GM19463 (cell line): ENCODE measurements around the gene EHD1.
"Not testable (repeated sequence)": the region's sequence is repeated elsewhere in the genome, so short reads cannot be mapped to it uniquely, and the experiment has no call there.

Experiments used
- ATAC-seq: cut with Tn5 transposase; IDR thresholded peaks from one replicate; pipeline ENCODE4 v1.9.1; 2021; ENCODE audit warnings: mild to moderate bottlenecking, moderate library complexity; ENCODE audit not compliant: unreplicated experiment

Gene EHD1

DNA sequence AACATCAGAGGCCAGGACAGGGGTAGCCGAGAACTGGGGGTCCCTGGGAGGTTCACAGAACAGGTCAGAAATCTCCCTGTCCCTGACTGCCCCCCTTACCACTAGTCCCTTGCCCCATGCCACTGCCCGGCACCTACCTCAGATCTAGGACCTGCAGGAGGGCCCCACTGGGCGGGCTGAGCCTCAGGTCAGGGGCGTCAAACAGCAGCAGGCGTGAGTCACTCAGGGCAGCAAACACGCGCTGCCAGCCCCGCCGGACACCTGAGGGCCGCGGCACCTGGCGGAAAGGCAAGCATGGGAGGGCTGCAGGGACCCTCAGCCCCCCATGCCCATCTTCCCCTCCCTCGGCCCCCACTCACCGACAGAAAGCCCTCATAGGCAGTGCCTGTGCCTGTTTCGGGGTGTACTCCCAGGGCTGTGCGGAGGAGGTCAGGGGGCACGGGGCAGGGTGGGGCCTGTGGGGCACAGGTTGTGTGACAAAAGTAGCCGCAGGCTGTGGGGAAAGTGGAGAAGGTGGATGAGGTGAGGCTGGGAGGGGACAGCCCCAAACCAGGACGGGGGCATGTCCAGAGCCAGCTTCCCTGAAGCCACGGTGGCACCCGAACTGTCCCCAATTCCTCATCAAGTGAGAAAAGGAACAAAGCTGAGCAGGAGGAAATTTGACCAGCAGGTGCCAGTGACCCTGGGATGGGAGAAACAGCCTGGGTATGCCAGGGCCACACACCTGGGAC, 45.8 kb downstream of the EHD1 start:
- ATAC-seq = no peak

- no peak for ATAC-seq
Observed at GRCh38 chr11:64831411-64831891, 47.0 kb downstream of the EHD1 start.

- ATAC-seq = no peak
Observed at GRCh38 chr11:64829536-64830251, 48.7 kb downstream of the EHD1 start.

DNA sequence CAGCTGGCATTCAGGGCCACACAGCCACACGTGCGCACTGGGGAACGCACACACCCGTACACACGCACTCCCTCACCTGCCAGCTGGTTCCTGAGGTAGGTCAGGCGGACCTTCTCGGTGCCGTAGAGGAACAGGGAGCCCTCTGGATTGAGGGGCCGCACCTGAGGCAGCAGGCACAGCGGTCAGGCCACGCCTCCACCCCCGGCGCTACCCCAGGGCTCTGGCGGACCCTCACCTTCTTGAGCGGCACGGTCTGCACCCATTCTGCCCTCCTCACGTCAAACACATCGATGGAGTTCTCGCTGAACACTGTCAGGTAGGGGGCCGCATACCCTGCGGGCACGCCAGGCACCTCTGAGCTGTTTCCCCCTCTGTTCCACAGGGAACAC, 51.0 kb downstream of the EHD1 start:
- ATAC-seq = no peak

GRCh38 chr11:64826578-64827450, 51.6 kb downstream of the EHD1 start:
- no peak for ATAC-seq

DNA sequence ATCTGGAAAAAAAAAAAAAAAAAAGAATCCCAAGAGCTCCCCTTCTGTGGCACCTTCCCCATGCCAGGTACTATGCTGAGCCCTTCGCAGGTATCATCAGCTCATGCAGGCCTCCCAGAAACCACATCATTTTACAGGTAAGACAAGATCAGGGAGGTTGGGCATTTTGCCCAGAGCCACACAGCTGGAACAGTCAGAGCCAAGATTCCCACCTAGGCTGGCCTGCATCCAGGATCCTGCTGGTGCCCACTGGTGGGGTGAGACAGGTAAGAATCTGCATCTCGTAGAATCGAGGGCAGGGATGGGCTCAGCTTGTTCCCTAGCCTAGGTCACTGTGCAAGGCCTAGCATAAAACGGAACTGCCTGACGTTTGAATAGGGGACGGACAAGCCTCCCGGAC, 52.4 kb downstream of the EHD1 start:
- ATAC-seq = no peak

GRCh38 chr11:64823568-64824119, 54.8 kb downstream of the EHD1 start:
- ATAC-seq = no peak

DNA sequence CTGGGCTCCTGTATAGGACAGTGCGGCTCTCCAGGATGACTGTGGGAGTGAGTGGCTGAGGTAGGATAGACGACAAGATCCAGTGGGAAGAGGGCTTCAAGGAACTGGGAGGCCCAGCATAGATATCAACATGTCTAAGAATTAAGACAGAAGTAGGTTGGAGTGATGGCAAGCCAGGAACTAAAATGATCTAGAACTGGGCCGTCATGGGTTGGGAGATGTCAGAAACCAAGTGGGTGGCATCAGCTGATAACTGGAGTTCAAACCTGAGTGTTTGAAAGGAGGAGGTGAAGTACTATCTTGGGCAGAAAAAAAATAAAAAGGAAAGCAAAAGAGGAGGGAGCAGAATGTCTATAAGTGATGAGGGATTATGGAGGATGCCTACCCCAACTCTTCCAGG, 60.9 kb downstream of the EHD1 start:
- no peak for ATAC-seq

DNA sequence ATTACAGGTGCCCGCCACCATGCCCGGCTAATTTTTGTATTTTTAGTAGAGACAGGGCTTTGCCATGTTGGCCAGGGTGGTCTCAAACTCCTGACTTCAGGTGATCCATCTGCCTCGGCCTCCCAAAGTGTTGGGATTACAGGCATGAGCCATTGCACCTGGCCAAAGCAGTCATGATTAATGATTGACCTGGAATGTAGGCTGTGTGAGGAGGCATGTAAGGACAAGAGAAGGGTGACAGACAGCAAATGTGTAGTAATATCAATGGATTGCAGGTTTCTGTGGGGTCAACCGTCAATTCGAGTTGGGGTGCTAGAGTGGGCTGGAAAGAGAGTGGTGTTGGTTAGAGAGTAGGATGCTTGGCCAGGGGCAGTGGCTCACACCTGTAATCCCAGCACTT, 63.0 kb downstream of the EHD1 start:
- ATAC-seq = not testable (repeated sequence)

DNA sequence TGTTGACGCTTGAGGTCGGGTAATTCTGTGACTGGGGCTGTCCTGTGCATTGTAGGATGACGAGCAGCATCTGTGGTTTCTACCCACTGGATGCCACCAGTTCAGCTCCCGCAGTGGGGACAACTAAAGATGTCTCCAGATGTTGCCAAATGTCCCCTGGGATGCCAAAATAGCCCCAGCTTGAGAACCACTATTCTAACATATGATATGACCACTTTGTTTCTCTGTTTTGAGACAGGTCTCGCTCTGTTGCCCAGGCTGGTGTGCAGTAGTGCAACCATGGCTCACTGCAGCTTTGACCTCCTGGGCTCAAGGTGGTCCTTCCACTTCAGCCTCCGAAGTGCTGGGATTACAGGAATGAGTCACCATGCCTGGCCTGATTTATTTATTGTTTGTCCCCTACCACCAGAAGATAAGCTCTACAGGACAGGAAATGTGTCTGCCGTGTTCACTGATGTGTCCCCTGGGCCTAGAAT, 63.7 kb downstream of the EHD1 start:
- peak; percentile 59 for ATAC-seq

- no peak for ATAC-seq
Observed at GRCh38 chr11:64813826-64814225, 64.6 kb downstream of the EHD1 start.

GRCh38 chr11:64810891-64811272, 67.5 kb downstream of the EHD1 start:
- no peak for ATAC-seq

- peak; percentile 63 for ATAC-seq
Observed at GRCh38 chr11:64810271-64810890, 68.0 kb downstream of the EHD1 start, which contains the start of gene MEN1. TSS of gene MEN1 (minus strand) at chr11:64810551. CDS start at chr11:64810109, 442 bp downstream.

DNA sequence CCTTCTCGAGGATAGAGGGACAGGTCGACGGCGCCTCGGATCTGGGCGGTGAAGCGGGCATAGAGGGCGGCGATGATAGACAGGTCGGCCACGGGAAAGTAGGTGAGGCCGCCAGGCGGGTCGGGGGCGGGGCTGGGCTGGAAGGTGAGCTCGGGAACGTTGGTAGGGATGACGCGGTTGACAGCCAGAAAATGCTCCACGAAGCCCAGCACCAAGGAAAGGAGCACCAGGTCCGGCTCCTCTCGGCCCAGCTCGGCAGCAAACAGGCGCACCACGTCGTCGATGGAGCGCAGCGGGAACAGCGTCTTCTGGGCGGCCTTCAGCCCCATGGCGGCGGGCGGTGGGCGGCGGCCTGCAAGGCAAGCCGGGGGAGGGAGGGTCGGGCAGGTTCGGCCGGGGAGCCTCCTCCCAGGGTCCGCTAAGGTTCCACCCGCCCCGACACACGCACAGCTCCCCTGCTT, 68.6 kb downstream of the EHD1 start:
- ATAC-seq = no peak

GRCh38 chr11:64805481-64805880, 72.9 kb downstream of the EHD1 start:
- ATAC-seq = no peak

DNA sequence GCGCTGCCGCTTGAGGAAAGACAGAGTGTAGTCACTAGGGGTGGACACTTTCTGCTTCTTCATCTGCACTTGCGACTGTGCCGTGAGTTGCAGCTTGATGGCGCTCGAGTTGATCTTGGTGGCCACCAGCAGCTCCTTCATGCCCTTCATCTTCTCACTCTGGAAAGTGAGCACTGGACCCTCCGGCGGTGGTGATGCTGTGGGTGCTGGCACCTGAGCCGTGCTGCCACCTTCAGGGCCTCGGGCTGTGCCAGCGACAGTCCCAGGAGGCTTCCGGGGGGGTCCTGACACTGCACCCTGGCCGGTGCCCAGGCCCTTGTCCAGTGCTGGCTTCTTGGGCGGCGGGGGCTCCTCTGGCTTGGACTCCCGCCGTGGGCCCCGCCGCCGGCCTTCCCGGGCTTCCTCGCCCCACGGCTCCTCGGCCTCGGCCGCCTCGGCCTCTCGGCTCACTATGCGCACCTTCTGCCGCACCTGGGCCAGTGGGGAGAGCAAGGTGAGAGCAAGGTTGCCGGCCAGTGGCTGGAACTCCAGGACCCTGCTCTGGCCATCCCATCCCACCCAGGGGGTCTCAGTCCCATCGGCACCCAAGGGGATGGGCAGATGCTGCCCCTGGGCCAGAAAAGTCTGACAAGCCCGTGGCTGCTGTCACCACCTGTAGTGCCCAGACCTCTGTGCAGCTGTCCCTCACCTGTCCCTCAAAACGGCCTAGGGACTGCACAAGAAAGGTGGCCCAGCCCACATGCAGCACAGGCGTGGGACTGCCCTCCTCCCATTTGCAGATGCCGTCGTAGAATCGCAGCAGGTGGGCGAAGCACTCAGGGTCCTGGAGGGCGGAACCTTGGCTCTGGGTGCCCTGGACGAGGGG, 73.8 kb downstream of the EHD1 start:
- ATAC-seq = no peak

GRCh38 chr11:64803846-64804345, 74.5 kb downstream of the EHD1 start:
- ATAC-seq = no peak

DNA sequence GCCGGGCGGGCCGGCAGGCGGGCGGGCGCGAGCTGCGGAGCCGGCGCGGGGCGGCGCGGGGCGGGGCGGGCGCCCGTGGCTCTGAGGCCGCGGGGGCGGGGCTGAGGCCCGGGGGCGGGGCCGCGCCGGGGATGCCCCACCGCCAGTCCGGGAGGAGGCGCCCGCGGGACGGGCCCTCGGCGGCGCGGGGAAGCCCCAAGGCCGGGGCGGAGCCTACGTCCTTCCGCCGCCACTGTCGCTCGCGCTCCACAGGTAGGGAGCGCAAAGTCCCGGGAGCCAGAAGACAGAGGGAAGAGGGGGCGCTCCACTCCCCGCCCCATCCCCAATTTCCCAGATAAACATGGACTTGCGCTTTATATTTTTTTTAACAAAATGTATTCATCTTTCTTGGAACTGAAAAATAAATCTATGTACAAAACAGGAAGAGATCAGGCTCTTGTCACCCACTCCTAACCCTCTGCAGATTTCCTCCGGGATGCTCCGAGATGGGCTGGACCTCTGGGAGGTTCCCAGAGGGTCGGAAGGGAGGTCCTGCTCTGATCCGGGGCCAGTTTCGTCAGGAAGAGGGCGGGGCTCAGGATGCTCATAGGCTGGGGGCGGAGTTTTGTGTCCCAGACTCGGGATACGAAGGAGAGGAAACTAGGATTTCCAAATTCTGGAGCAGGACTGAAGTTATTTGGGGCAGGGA, 75.1 kb downstream of the EHD1 start, which contains the start of gene MAP4K2:
TSS of gene MAP4K2 (minus strand) at position 57 of the 688 bp plus-strand sequence. CDS start 65 bp downstream, outside the sequence.
- peak; percentile 68 for ATAC-seq
